GM18498 (cell line): ENCODE measurements around the gene FMO5.
"Not testable (repeated sequence)": the region's sequence is repeated elsewhere in the genome, so short reads cannot be mapped to it uniquely, and the experiment has no call there.

Experiments used
- ATAC-seq: cut with Tn5 transposase; IDR thresholded peaks from one replicate; pipeline ENCODE4 v1.9.1; 2021; ENCODE audit warnings: mild to moderate bottlenecking, moderate library complexity; ENCODE audit not compliant: unreplicated experiment

The FMO5 gene

GRCh38 chr1:147208619-147209018 lies 16.5 kb downstream of the FMO5 start:
- no peak for ATAC-seq

GRCh38 chr1:147207192-147207591 lies 17.9 kb downstream of the FMO5 start:
- ATAC-seq = no peak

- ATAC-seq = no peak
These were observed 21.1 kb downstream of the FMO5 start for GRCh38 chr1:147204080-147204479.

- no peak for ATAC-seq
These were observed 22.6 kb downstream of the FMO5 start for GRCh38 chr1:147202576-147202975.

GRCh38 chr1:147201786-147202185 lies 23.4 kb downstream of the FMO5 start:
- ATAC-seq = no peak

- ATAC-seq = no peak
These were observed 23.9 kb downstream of the FMO5 start for GRCh38 chr1:147201276-147201675.

GRCh38 chr1:147197324-147197723 lies 27.8 kb downstream of the FMO5 start:
- not testable (repeated sequence) for ATAC-seq

- ATAC-seq = no peak
These were observed 35.6 kb downstream of the FMO5 start for GRCh38 chr1:147189514-147189913.

GRCh38 chr1:147185432-147185831 lies 39.7 kb downstream of the FMO5 start:
- ATAC-seq = no peak

GRCh38 chr1:147177611-147178380 lies 47.3 kb downstream of the FMO5 start:
- no peak for ATAC-seq

- ATAC-seq = peak; percentile 90
These were observed 52.7 kb downstream of the FMO5 start, which contains the start of gene PRKAB2 for GRCh38 chr1:147172168-147173016. TSS of gene PRKAB2 (minus strand) at chr1:147172470. CDS start at chr1:147172144, 326 bp downstream.

GRCh38 chr1:147171399-147172167 lies 53.6 kb downstream of the FMO5 start:
- ATAC-seq = no peak

GRCh38 chr1:147169840-147170674 lies 55.1 kb downstream of the FMO5 start:
- no peak for ATAC-seq

- ATAC-seq = no peak
These were observed 56.0 kb downstream of the FMO5 start for GRCh38 chr1:147169171-147169570.

- no peak for ATAC-seq
These were observed 56.5 kb downstream of the FMO5 start for GRCh38 chr1:147168626-147169058.

- no peak for ATAC-seq
These were observed 57.8 kb downstream of the FMO5 start for GRCh38 chr1:147167365-147167764.

GRCh38 chr1:147163019-147163418 lies 62.1 kb downstream of the FMO5 start:
- no peak for ATAC-seq

GRCh38 chr1:147162093-147162492 lies 63.0 kb downstream of the FMO5 start:
- no peak for ATAC-seq

- ATAC-seq = not testable (repeated sequence)
These were observed 68.0 kb downstream of the FMO5 start for GRCh38 chr1:147157116-147157515.

GRCh38 chr1:147156642-147157041 lies 68.5 kb downstream of the FMO5 start:
- no peak for ATAC-seq
